Keratinocyte (primary cell): ENCODE measurements around the gene ARHGDIB. TPM values are rescaled to one million over a fixed set of nuclear protein-coding genes. Genes with fewer than 3 reads are reported as not detected.

Experiments
- DNase-seq: peaks from one replicate; pipeline ENCODE4 v3.0.0-alpha.2; 2011; ENCODE audit warnings: low read depth, missing footprints, low spot score
- FAIRE-seq: peaks from 2 replicates; lab custom pipeline; 2011; peaks lifted over from hg19 to GRCh38; lab: Jason Lieb, UNC
- H2AFZ ChIP-seq: 2 replicates; pipeline ENCODE4 v1.6.0; 2012; ENCODE audit warnings: low read length, control low read depth, inconsistent platforms; ENCODE audit not compliant: control insufficient read depth
- H3K27ac ChIP-seq: 2 replicates; pipeline ENCODE4 v1.5.1; 2011; ENCODE audit warnings: low read length; ENCODE audit not compliant: control insufficient read depth, insufficient read depth
- H3K27me3 ChIP-seq: 3 replicates; pipeline ENCODE4 v1.6.0; 2011; ENCODE audit warnings: low read length; ENCODE audit not compliant: control insufficient read depth, insufficient read depth; ENCODE audit errors: extremely low read depth
- H3K36me3 ChIP-seq, 2 experiments: 2 replicates in 1 of 2; 3 replicates in 1 of 2; pipeline ENCODE4 v1.5.1; 2011; ENCODE audit warnings: low read length in 2 of 2, mild to moderate bottlenecking in 1 of 2; ENCODE audit not compliant: control insufficient read depth in 2 of 2, insufficient read depth in 2 of 2; ENCODE audit errors: extremely low read depth in 1 of 2
- H3K4me1 ChIP-seq: 3 replicates; pipeline ENCODE4 v1.5.1; 2011; ENCODE audit warnings: low read length; ENCODE audit not compliant: control insufficient read depth, insufficient read depth; ENCODE audit errors: extremely low read depth
- H3K4me2 ChIP-seq: 3 replicates; pipeline ENCODE4 v1.6.0; 2011; ENCODE audit warnings: low read depth, low read length; ENCODE audit not compliant: control insufficient read depth, insufficient read depth; ENCODE audit errors: extremely low read depth
- H3K4me3 ChIP-seq, 3 experiments: fragments of 200-600 bp in 1 of 3; sonication (generic) in 1 of 3; 2 replicates in 2 of 3; 3 replicates in 1 of 3; pipeline ENCODE4 v1.5.1; 2011 to 2016; ENCODE audit warnings: low read length in 3 of 3, mild to moderate bottlenecking in 3 of 3, control low read depth in 2 of 3, inconsistent platforms in 1 of 3, low read depth in 1 of 3, mixed read lengths in 1 of 3, mixed run types in 1 of 3, moderate library complexity in 1 of 3; ENCODE audit not compliant: control insufficient read depth in 2 of 3, insufficient read depth in 2 of 3; ENCODE audit errors: extremely low read depth in 1 of 3
- H3K79me2 ChIP-seq: 2 replicates; pipeline ENCODE4 v1.6.0; 2012; ENCODE audit warnings: low read length; ENCODE audit not compliant: control insufficient read depth, insufficient read depth
- H3K9ac ChIP-seq: 3 replicates; pipeline ENCODE4 v1.6.0; 2011; ENCODE audit warnings: low read length; ENCODE audit not compliant: control insufficient read depth, insufficient read depth; ENCODE audit errors: extremely low read depth
- H3K9me1 ChIP-seq: 3 replicates; pipeline ENCODE4 v1.6.0; 2011; ENCODE audit warnings: low read length; ENCODE audit not compliant: control insufficient read depth, insufficient read depth; ENCODE audit errors: extremely low read depth
- H3K9me3 ChIP-seq: 2 replicates; pipeline ENCODE4 v1.5.1; 2012; ENCODE audit warnings: low read depth, low read length; ENCODE audit not compliant: control insufficient read depth
- H4K20me1 ChIP-seq: 3 replicates; pipeline ENCODE4 v1.6.0; 2011; ENCODE audit warnings: low read length; ENCODE audit not compliant: control insufficient read depth, insufficient read depth; ENCODE audit errors: extremely low read depth
- CTCF ChIP-seq, 3 experiments: IDR thresholded peaks in 1 of 3; conservative IDR thresholded peaks in 1 of 3; optimal IDR thresholded peaks in 1 of 3; 2 replicates in 2 of 3; 3 replicates in 1 of 3; pipeline versions ENCODE3 to v1.5.1; 2011; ENCODE audit warnings: low read length in 3 of 3, mild to moderate bottlenecking in 3 of 3, moderate library complexity in 2 of 3, control low read depth in 1 of 3, inconsistent platforms in 1 of 3; ENCODE audit not compliant: insufficient read depth in 2 of 3; ENCODE audit errors: extremely low read depth in 1 of 3
- EZH2 ChIP-seq: IDR thresholded peaks from one replicate; pipeline ENCODE4 v1.6.1; 2012; ENCODE audit warnings: inconsistent platforms, mild to moderate bottlenecking, low read length, moderate library complexity
- dilution Hi-C: fragments of 300-500 bp; cut with MboI; formaldehyde crosslinking; loops from one replicate; pipeline ENCODE4 v1.7.0; 2020; ENCODE audit warnings: low sequenced_read_pairs; ENCODE audit not compliant: extremely low pct_ligation_motif_present
- polyA plus RNA-seq, 5 experiments: library from polyadenylated mRNA; depleted of rRNA in 3 of 5; stranded (reverse) in 3 of 5; stranded (forward) in 1 of 5; unstranded in 1 of 5; fragments of >200 nt; gene quantifications; 1 replicate in 1 of 5; 2 replicates in 3 of 5; 3 replicates in 1 of 5; pipeline versions ENCODE4 v1.2.1 to v1.2.3, GENCODE V29; 2011 to 2012; ENCODE audit warnings: missing spikeins in 2 of 5, low read depth in 1 of 5, low replicate concordance in 1 of 5

ARHGDIB gene
- polyA plus RNA-seq, 1 donor (not counting 4 experiments of a cell fraction or from before 2014, with no cell fraction given): 164 TPM

- no peaks in the 10 kb centered on the region for H3K27me3 ChIP-seq
- H3K4me3 ChIP-seq: no peak overlapping the region
- peaks cover 0 to 5% of the 10 kb centered on the region in 2 experiments for H3K36me3 ChIP-seq
- peak overlapping the region; percentile 14 for H2AFZ ChIP-seq
- H3K9me1 ChIP-seq: no peaks in the 10 kb centered on the region
- FAIRE-seq: no peak
- peaks cover 8% of the 10 kb centered on the region for H3K79me2 ChIP-seq
- no peaks in the 10 kb centered on the region for H4K20me1 ChIP-seq
- TF ChIP-seq EZH2 (no peak), CTCF (optimal IDR thresholded peaks at IDR 0.05 in 1 of 3, IDR thresholded peaks at IDR 0.05 in 1 of 3, conservative IDR thresholded peaks at IDR 0.05 in 1 of 3; ENCODE audit: extremely low read depth in 1 of 3, insufficient read depth in 2 of 3, low read length in 3 of 3) (no peak)
- dilution Hi-C loops: no loop called here
- H3K9ac ChIP-seq: peak overlapping the region; percentile 36
- H3K4me2 ChIP-seq: peak overlapping the region; percentile 57
- no peak for DNase-seq
- H3K27ac ChIP-seq: peak overlapping the region; percentile 70
- H3K4me1 ChIP-seq: peaks cover 31% of the 10 kb centered on the region
- H3K9me3 ChIP-seq: no peaks in the 10 kb centered on the region
These were observed 9.6 kb downstream of the ARHGDIB start for GRCh38 chr12:14951851-14952250.

GRCh38 chr12:14950982-14951746 is 10.2 kb downstream of the ARHGDIB start:
- no peak for TF ChIP-seq EZH2
- TF ChIP-seq CTCF (optimal IDR thresholded peaks at IDR 0.05 in 1 of 3, IDR thresholded peaks at IDR 0.05 in 1 of 3, conservative IDR thresholded peaks at IDR 0.05 in 1 of 3; ENCODE audit: extremely low read depth in 1 of 3, insufficient read depth in 2 of 3, low read length in 3 of 3): no peak
- dilution Hi-C loops: no loop called here
- no peaks in the 10 kb centered on the region for H3K9me1 ChIP-seq
- peaks cover 0 to 5% of the 10 kb centered on the region in 2 experiments for H3K36me3 ChIP-seq
- H3K27me3 ChIP-seq: no peaks in the 10 kb centered on the region
- FAIRE-seq (peak; percentile 100), DNase-seq (peak; percentile 48)
- H3K4me2 ChIP-seq: peak overlapping the region; percentile 57
- no peaks in the 10 kb centered on the region for H3K9me3 ChIP-seq
- H3K4me1 ChIP-seq: peaks cover 31% of the 10 kb centered on the region
- no peaks in the 10 kb centered on the region for H4K20me1 ChIP-seq
- peak overlapping the region; percentile 70 for H3K27ac ChIP-seq
- H3K4me3 ChIP-seq: no peak overlapping the region
- H2AFZ ChIP-seq: no peak overlapping the region
- H3K79me2 ChIP-seq: peaks cover 8% of the 10 kb centered on the region
- no peak overlapping the region for H3K9ac ChIP-seq
